H9 (cell line): ENCODE measurements around the gene GRIN2D. TPM values are rescaled to one million over a fixed set of nuclear protein-coding genes. Genes with fewer than 3 reads are reported as not detected.

ENCODE experiments used
- DNase-seq: peaks from one replicate; pipeline ENCODE4 v3.0.0-alpha.2; 2017
- H2AFZ ChIP-seq: one replicate; pipeline ENCODE4 v1.6.1; 2013; ENCODE audit warnings: mild to moderate bottlenecking, low read length, control low read depth, moderate library complexity
- H2AK5ac ChIP-seq: 2 replicates; pipeline ENCODE4 v1.6.1; 2013; ENCODE audit warnings: low read length, control low read depth, mixed read lengths; ENCODE audit not compliant: insufficient read length
- H2BK120ac ChIP-seq: one replicate; pipeline ENCODE4 v1.6.1; 2013; ENCODE audit warnings: low read depth, mild to moderate bottlenecking, low read length, control low read depth, inconsistent platforms; ENCODE audit not compliant: poor library complexity, severe bottlenecking
- H2BK12ac ChIP-seq: 2 replicates; pipeline ENCODE4 v1.6.1; 2013; ENCODE audit warnings: low read length, control low read depth, mixed read lengths, low read depth; ENCODE audit not compliant: insufficient read length
- H2BK15ac ChIP-seq: 2 replicates; pipeline ENCODE4 v1.6.1; 2013; ENCODE audit warnings: low read depth, low read length, control low read depth
- H2BK20ac ChIP-seq: one replicate; pipeline ENCODE4 v1.6.1; 2013; ENCODE audit warnings: low read depth, mild to moderate bottlenecking, low read length, control low read depth, inconsistent platforms; ENCODE audit not compliant: poor library complexity, severe bottlenecking
- H2BK5ac ChIP-seq: 2 replicates; pipeline ENCODE4 v1.6.1; 2013; ENCODE audit warnings: low read length, control low read depth, mixed read lengths; ENCODE audit not compliant: insufficient read length
- H3K14ac ChIP-seq: 2 replicates; pipeline ENCODE4 v1.6.1; 2013; ENCODE audit warnings: low read length, control low read depth; ENCODE audit not compliant: insufficient read depth
- H3K18ac ChIP-seq: 2 replicates; pipeline ENCODE4 v1.6.1; 2013; ENCODE audit warnings: low read depth, mild to moderate bottlenecking, mixed read lengths, low read length, control low read depth; ENCODE audit not compliant: insufficient read length
- H3K23ac ChIP-seq: 2 replicates; pipeline ENCODE4 v1.6.1; 2013; ENCODE audit warnings: low read length, control low read depth, mixed read lengths, low read depth; ENCODE audit not compliant: insufficient read length
- H3K23me2 ChIP-seq: 2 replicates; pipeline ENCODE4 v1.6.1; 2013; ENCODE audit warnings: low read depth, mild to moderate bottlenecking, mixed read lengths, low read length, control low read depth; ENCODE audit not compliant: insufficient read length, poor library complexity, severe bottlenecking
- H3K27ac ChIP-seq: 2 replicates; pipeline ENCODE4 v1.5.1; 2013; ENCODE audit warnings: low read length, control low read depth, mixed read lengths, low read depth; ENCODE audit not compliant: insufficient read length
- H3K27me3 ChIP-seq: 2 replicates; pipeline ENCODE4 v1.6.1; 2013; ENCODE audit warnings: low read length, control low read depth, inconsistent platforms; ENCODE audit not compliant: insufficient read depth
- H3K4ac ChIP-seq: 2 replicates; pipeline ENCODE4 v1.6.1; 2013; ENCODE audit warnings: low read depth, mild to moderate bottlenecking, control low read depth, inconsistent platforms, low read length, moderate library complexity
- H3K4me1 ChIP-seq: 2 replicates; pipeline ENCODE4 v1.6.1; 2013; ENCODE audit warnings: low read length, control low read depth, inconsistent platforms; ENCODE audit not compliant: insufficient read depth
- H3K4me2 ChIP-seq: 2 replicates; pipeline ENCODE4 v1.6.1; 2013; ENCODE audit warnings: low read length, control low read depth, mixed read lengths; ENCODE audit not compliant: insufficient read length, insufficient read depth
- H3K56ac ChIP-seq: 2 replicates; pipeline ENCODE4 v1.6.1; 2013; ENCODE audit warnings: low read depth, mild to moderate bottlenecking, mixed read lengths, low read length, control low read depth; ENCODE audit not compliant: insufficient read length
- H3K79me1 ChIP-seq: 2 replicates; pipeline ENCODE4 v1.6.1; 2013; ENCODE audit warnings: low read depth, mild to moderate bottlenecking, moderate library complexity, low read length, control low read depth, inconsistent platforms; ENCODE audit not compliant: insufficient read depth, poor library complexity, severe bottlenecking
- H3K79me2 ChIP-seq: 2 replicates; pipeline ENCODE4 v1.6.1; 2013; ENCODE audit warnings: low read length, control low read depth, inconsistent platforms; ENCODE audit not compliant: insufficient read depth
- H3K9ac ChIP-seq: 2 replicates; pipeline ENCODE4 v1.6.1; 2013; ENCODE audit warnings: low read length, control low read depth, mixed read lengths; ENCODE audit not compliant: insufficient read length; ENCODE audit errors: extremely low read depth
- H3K9me3 ChIP-seq: one replicate; pipeline ENCODE4 v1.6.1; 2013; ENCODE audit warnings: low read depth, low read length, inconsistent platforms; ENCODE audit not compliant: control insufficient read depth
- H3T11ph ChIP-seq: one replicate; pipeline ENCODE4 v1.6.1; 2013; ENCODE audit warnings: mild to moderate bottlenecking, low read length, control low read depth, inconsistent platforms
- H4K20me1 ChIP-seq: one replicate; pipeline ENCODE4 v1.6.1; 2013; ENCODE audit not compliant: control insufficient read depth, insufficient read length, insufficient read depth
- H4K5ac ChIP-seq: 2 replicates; pipeline ENCODE4 v1.6.1; 2013; ENCODE audit warnings: low read depth, mild to moderate bottlenecking, mixed read lengths, low read length, control low read depth; ENCODE audit not compliant: insufficient read length
- H4K8ac ChIP-seq: replicated peaks from 2 replicates; pipeline ENCODE4 v1.6.1; 2013; ENCODE audit warnings: low read length, control low read depth, mixed read lengths, low read depth; ENCODE audit not compliant: insufficient read length
- H4K91ac ChIP-seq: 2 replicates; pipeline ENCODE4 v1.6.1; 2013; ENCODE audit warnings: low read depth, mild to moderate bottlenecking, moderate library complexity, mixed read lengths, low read length, control low read depth; ENCODE audit not compliant: insufficient read length
- H3K27ac Mint-ChIP-seq, 3 experiments: 2 replicates in 2 of 3; 3 replicates in 1 of 3; pipeline ENCODE4 v1.8.0; 2020 to 2021; ENCODE audit warnings: mixed read lengths in 3 of 3, mild to moderate bottlenecking in 1 of 3, moderate library complexity in 1 of 3
- H3K27me3 Mint-ChIP-seq: 2 replicates; pipeline ENCODE4 v1.8.0; 2021; ENCODE audit warnings: low read depth, mild to moderate bottlenecking, moderate library complexity, mixed read lengths
- H3K36me3 Mint-ChIP-seq, 3 experiments: 2 replicates in 2 of 3; 3 replicates in 1 of 3; pipeline ENCODE4 v1.8.0; 2020 to 2021; ENCODE audit warnings: low read depth in 3 of 3, mixed read lengths in 3 of 3; ENCODE audit not compliant: insufficient read depth in 1 of 3
- H3K4me1 Mint-ChIP-seq, 2 experiments: 2 replicates each; pipeline ENCODE4 v1.8.0; 2020; ENCODE audit warnings: mixed read lengths in 2 of 2
- H3K4me3 Mint-ChIP-seq, 2 experiments: 2 replicates in 1 of 2; 3 replicates in 1 of 2; pipeline ENCODE4 v1.8.0; 2020 to 2021; ENCODE audit warnings: mild to moderate bottlenecking in 2 of 2, mixed read lengths in 2 of 2, moderate library complexity in 1 of 2
- H3K9me3 Mint-ChIP-seq, 2 experiments: 2 replicates in 1 of 2; 3 replicates in 1 of 2; pipeline ENCODE4 v1.8.0; 2020; ENCODE audit warnings: mild to moderate bottlenecking in 2 of 2, mixed read lengths in 2 of 2, moderate library complexity in 1 of 2
- WGBS: extraction: QIAGEN DNeasy Blood & Tissue Kit; methylation state at CpG from one replicate; pipeline ENCODE4 v1.1.7; 2013; ENCODE audit warnings: missing lambda C conversion rate, low lambda C conversion rate, mixed read lengths; ENCODE audit not compliant: insufficient read length; ENCODE audit errors: extremely low coverage; 5-methylcytosine and 5-hydroxymethylcytosine counted together
- total RNA-seq: library from RNA; stranded (reverse); gene quantifications from 2 replicates; pipeline ENCODE4 v1.2.1, GENCODE V29; 2021
- TF ChIP-seq, protein P1 (sequence below): fragments of 200-600 bp; sonication (generic); conservative IDR thresholded peaks from 3 replicates; pipeline ENCODE4 v1.8.0; 2021; ENCODE audit warnings: antibody characterized with exemption, mild to moderate bottlenecking

GRIN2D gene
- total RNA-seq, 1 experiment from 2014 or later: 5.9 TPM

- Histone ChIP-seq H3K79me2 (no peaks in the 10 kb centered on the region), H4K8ac (no peak overlapping the region), H2AFZ (no peak overlapping the region), H3K56ac (no peak overlapping the region), H4K91ac (no peak overlapping the region), H3K23me2 (no peaks in the 10 kb centered on the region), H3K9ac (no peak overlapping the region), H3K4me2 (no peak overlapping the region), H3K14ac (no peak overlapping the region), H2BK12ac (no peak overlapping the region), H3K18ac (no peak overlapping the region), H4K20me1 (no peaks in the 10 kb centered on the region), H2BK20ac (no peak overlapping the region), H3K27ac (no peak overlapping the region), H2BK5ac (no peak overlapping the region), H3K4ac (no peak overlapping the region), H3K79me1 (no peaks in the 10 kb centered on the region), H3K23ac (no peak overlapping the region), H2AK5ac (no peak overlapping the region), H3K9me3 (no peaks in the 10 kb centered on the region), H4K5ac (no peak overlapping the region), H3T11ph (no peak overlapping the region), H3K27me3 (no peaks in the 10 kb centered on the region), H2BK15ac (no peak overlapping the region), H2BK120ac (no peak overlapping the region), H3K4me1 (no peaks in the 10 kb centered on the region)
- H3K36me3 Mint-ChIP-seq: no peaks in the 10 kb centered on the region
- H3K4me1 Mint-ChIP-seq: peaks cover 5 to 12% of the 10 kb centered on the region in 2 experiments
- 0 out of 7 replicates have a peak overlapping the region, but pooled peaks of 1 of the 3 experiments have one; percentile 5 for H3K27ac Mint-ChIP-seq
- DNase-seq: peak; percentile 84
- H3K9me3 Mint-ChIP-seq: no peaks in the 10 kb centered on the region
- TF ChIP-seq, protein P1, sequence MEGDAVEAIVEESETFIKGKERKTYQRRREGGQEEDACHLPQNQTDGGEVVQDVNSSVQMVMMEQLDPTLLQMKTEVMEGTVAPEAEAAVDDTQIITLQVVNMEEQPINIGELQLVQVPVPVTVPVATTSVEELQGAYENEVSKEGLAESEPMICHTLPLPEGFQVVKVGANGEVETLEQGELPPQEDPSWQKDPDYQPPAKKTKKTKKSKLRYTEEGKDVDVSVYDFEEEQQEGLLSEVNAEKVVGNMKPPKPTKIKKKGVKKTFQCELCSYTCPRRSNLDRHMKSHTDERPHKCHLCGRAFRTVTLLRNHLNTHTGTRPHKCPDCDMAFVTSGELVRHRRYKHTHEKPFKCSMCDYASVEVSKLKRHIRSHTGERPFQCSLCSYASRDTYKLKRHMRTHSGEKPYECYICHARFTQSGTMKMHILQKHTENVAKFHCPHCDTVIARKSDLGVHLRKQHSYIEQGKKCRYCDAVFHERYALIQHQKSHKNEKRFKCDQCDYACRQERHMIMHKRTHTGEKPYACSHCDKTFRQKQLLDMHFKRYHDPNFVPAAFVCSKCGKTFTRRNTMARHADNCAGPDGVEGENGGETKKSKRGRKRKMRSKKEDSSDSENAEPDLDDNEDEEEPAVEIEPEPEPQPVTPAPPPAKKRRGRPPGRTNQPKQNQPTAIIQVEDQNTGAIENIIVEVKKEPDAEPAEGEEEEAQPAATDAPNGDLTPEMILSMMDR: peak; percentile 95
- H3K27me3 Mint-ChIP-seq: no peaks in the 10 kb centered on the region
- no peak overlapping the region for H3K4me3 Mint-ChIP-seq
- WGBS: no CpG with 5 or more reads among the region's 8 CpGs
These were observed 42.1 kb upstream of the GRIN2D start for GRCh38 chr19:48351341-48351752.
